ENCODE measurements around the gene TLR2. TPM values are rescaled to one million over a fixed set of nuclear protein-coding genes. Genes with fewer than 3 reads are reported as not detected.

The TLR2 gene
- total RNA-seq, 1 experiment from 2014 or later = 1.7 TPM

DNA sequence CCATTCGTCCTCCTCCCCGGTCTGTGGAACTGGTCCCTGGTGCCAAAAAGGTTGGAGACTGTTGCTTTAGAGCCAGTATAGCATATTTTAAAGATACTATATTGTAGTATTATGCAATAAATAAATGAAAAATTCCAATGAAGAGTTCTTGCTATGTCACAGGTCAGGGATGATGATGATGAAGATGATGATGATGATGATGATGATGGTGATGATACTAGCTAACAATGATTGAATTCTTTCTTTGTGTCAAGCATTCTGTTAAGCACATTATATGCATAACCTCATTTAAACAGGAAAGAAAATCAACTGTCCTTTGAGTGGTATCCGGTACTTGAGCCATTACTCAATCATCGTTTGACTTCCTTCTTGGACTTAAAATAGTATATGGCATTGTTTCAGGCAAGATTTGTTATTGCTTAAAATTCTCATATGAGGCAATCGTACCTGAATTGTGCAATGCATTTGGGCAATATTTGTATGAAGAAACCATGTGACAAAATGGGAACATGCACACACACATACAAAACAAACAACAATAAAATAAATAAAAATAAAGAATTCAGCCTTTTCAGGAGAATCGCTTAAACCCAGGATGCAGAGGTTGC, 22.8 kb upstream of the TLR2 start:
- no peak for DNase-seq (ENCODE audit: low spot score)
- ChIA-PET POLR2A (no interaction called here), CTCF (no interaction called here)
- Mint-ChIP-seq H3K4me1 (no peaks in the 10 kb centered on the region), H3K9me3 (peaks cover 29% of the 10 kb centered on the region), H3K4me3 (no peak overlapping the region), H3K27me3 (ENCODE audit: low read depth) (peaks cover 6% of the 10 kb centered on the region), H3K27ac (no peak overlapping the region), H3K36me3 (peaks cover 15% of the 10 kb centered on the region)
- ATAC-seq = no peak
- TF ChIP-seq, protein P1, sequence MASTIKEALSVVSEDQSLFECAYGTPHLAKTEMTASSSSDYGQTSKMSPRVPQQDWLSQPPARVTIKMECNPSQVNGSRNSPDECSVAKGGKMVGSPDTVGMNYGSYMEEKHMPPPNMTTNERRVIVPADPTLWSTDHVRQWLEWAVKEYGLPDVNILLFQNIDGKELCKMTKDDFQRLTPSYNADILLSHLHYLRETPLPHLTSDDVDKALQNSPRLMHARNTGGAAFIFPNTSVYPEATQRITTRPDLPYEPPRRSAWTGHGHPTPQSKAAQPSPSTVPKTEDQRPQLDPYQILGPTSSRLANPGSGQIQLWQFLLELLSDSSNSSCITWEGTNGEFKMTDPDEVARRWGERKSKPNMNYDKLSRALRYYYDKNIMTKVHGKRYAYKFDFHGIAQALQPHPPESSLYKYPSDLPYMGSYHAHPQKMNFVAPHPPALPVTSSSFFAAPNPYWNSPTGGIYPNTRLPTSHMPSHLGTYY (CRISPR knock-in tag; IDR thresholded peaks at IDR 0.05) = no peak
- TF ChIP-seq CREM (CRISPR knock-in tag; IDR thresholded peaks at IDR 0.05) (no peak), CBFB (CRISPR knock-in tag; IDR thresholded peaks at IDR 0.05; ENCODE audit: low read depth) (no peak), FOXJ3 (CRISPR knock-in tag; IDR thresholded peaks at IDR 0.05; ENCODE audit: borderline replicate concordance) (no peak)
- TF ChIP-seq, protein P2, sequence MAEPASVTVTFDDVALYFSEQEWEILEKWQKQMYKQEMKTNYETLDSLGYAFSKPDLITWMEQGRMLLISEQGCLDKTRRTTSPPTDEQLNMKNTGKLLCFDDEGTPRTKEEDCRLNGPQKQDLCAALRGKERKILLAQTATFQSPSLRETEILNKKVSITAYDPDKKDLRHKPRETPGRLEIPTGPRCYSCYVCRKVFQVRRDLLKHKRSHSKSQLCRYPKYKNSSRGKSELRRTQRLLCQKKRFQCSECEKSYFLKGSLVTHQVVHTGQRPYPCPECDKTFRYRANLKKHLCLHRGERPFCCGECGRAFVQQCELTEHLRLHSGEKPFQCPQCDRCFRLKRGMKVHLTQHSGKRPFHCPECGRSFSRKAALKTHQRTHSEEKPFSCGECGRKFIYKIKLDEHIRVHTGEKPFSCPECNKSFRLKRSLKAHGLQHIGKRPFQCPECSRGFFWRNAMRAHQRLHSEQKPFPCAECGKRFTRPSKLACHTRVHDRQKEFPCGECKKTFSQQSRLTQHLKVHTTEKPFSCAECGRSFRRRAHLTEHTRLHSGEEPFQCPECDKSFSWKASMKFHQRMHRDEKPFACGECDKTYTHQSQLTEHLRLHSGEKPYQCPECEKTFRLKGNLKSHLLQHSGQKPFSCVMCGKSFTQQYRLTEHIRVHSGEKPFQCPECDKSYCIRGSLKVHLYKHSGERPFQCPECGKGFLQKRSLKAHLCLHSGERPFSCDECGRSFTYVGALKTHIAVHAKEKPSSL (CRISPR knock-in tag; conservative IDR thresholded peaks at IDR 0.05) = no peak
- TF ChIP-seq, protein P3, sequence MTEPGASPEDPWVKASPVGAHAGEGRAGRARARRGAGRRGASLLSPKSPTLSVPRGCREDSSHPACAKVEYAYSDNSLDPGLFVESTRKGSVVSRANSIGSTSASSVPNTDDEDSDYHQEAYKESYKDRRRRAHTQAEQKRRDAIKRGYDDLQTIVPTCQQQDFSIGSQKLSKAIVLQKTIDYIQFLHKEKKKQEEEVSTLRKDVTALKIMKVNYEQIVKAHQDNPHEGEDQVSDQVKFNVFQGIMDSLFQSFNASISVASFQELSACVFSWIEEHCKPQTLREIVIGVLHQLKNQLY (CRISPR knock-in tag; IDR thresholded peaks at IDR 0.05) = no peak
- TF ChIP-seq, protein P4, sequence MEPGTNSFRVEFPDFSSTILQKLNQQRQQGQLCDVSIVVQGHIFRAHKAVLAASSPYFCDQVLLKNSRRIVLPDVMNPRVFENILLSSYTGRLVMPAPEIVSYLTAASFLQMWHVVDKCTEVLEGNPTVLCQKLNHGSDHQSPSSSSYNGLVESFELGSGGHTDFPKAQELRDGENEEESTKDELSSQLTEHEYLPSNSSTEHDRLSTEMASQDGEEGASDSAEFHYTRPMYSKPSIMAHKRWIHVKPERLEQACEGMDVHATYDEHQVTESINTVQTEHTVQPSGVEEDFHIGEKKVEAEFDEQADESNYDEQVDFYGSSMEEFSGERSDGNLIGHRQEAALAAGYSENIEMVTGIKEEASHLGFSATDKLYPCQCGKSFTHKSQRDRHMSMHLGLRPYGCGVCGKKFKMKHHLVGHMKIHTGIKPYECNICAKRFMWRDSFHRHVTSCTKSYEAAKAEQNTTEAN (CRISPR knock-in tag; IDR thresholded peaks at IDR 0.05) = no peak

DNA sequence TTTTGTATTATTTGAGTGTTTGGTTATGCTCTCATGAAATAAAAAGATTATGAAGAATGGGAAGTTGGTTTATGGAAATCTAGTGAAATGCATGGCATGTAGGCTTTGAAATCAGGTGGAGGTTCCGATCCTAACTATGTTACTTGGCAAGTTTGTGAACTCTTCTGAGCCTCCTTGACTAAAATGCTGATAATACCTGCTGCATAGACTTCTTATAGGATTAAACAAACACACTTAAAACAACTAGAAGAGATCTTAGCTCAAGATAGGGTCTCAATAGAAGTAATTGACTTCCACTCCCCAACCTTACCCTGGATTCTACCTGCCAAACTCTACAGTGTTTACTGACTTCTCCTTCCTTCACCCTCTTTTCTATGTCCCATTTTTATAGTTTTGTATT, 22.2 kb upstream of the TLR2 start:
- no peak for ATAC-seq
- peaks cover 15% of the 10 kb centered on the region for H3K36me3 Mint-ChIP-seq

More for the DNA sequence above, 22.2 kb upstream of the TLR2 start:
- H3K27ac Mint-ChIP-seq = no peak overlapping the region
- H3K9me3 Mint-ChIP-seq = peaks cover 34% of the 10 kb centered on the region
- peaks cover 6% of the 10 kb centered on the region for H3K27me3 Mint-ChIP-seq (ENCODE audit: low read depth)
- H3K4me1 Mint-ChIP-seq = no peaks in the 10 kb centered on the region
- CTCF ChIA-PET = no interaction called here
- DNase-seq (ENCODE audit: low spot score) = no peak
- TF ChIP-seq CBFB (CRISPR knock-in tag; IDR thresholded peaks at IDR 0.05; ENCODE audit: low read depth) = no peak
- TF ChIP-seq GABPB1 (CRISPR knock-in tag; IDR thresholded peaks at IDR 0.05) = no peak
- no peak for TF ChIP-seq ZNF671 (CRISPR knock-in tag; IDR thresholded peaks at IDR 0.05)
- no peak for TF ChIP-seq NFATC4 (CRISPR knock-in tag; IDR thresholded peaks at IDR 0.05)
- TF ChIP-seq FOXJ3 (CRISPR knock-in tag; IDR thresholded peaks at IDR 0.05; ENCODE audit: borderline replicate concordance) = no peak
- TF ChIP-seq, protein P5, sequence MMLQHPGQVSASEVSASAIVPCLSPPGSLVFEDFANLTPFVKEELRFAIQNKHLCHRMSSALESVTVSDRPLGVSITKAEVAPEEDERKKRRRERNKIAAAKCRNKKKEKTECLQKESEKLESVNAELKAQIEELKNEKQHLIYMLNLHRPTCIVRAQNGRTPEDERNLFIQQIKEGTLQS (CRISPR knock-in tag; conservative IDR thresholded peaks at IDR 0.05) = no peak
- TF ChIP-seq ZNF263 (CRISPR knock-in tag; IDR thresholded peaks at IDR 0.05; ENCODE audit: low read depth) = no peak
- TF ChIP-seq EMX1 (CRISPR knock-in tag; IDR thresholded peaks at IDR 0.05) = no peak
- TF ChIP-seq CREB1 (CRISPR knock-in tag; IDR thresholded peaks at IDR 0.05) = no peak
- no peak for TF ChIP-seq TP53 (CRISPR knock-in tag; IDR thresholded peaks at IDR 0.05)
- TF ChIP-seq TCF7 (CRISPR knock-in tag; IDR thresholded peaks at IDR 0.05; ENCODE audit: low read depth) = no peak
- no peak for TF ChIP-seq ZNF232 (CRISPR knock-in tag; IDR thresholded peaks at IDR 0.05)
- TF ChIP-seq, protein P3 (CRISPR knock-in tag; IDR thresholded peaks at IDR 0.05) = no peak
- TF ChIP-seq, protein P6, sequence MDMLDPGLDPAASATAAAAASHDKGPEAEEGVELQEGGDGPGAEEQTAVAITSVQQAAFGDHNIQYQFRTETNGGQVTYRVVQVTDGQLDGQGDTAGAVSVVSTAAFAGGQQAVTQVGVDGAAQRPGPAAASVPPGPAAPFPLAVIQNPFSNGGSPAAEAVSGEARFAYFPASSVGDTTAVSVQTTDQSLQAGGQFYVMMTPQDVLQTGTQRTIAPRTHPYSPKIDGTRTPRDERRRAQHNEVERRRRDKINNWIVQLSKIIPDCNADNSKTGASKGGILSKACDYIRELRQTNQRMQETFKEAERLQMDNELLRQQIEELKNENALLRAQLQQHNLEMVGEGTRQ (CRISPR knock-in tag; IDR thresholded peaks at IDR 0.05) = no peak
- TF ChIP-seq NFYB (CRISPR knock-in tag; conservative IDR thresholded peaks at IDR 0.05; ENCODE audit: low read depth) = no peak
- TF ChIP-seq SMAD3 (CRISPR knock-in tag; IDR thresholded peaks at IDR 0.05; ENCODE audit: borderline replicate concordance) = no peak
- TF ChIP-seq, protein P7, sequence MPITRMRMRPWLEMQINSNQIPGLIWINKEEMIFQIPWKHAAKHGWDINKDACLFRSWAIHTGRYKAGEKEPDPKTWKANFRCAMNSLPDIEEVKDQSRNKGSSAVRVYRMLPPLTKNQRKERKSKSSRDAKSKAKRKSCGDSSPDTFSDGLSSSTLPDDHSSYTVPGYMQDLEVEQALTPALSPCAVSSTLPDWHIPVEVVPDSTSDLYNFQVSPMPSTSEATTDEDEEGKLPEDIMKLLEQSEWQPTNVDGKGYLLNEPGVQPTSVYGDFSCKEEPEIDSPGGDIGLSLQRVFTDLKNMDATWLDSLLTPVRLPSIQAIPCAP (CRISPR knock-in tag; IDR thresholded peaks at IDR 0.05) = no peak
- no peak overlapping the region for H3K4me3 Mint-ChIP-seq
- POLR2A ChIA-PET = no interaction called here

Measured in WTC11 (cell line).